HepG2 (cell line): ENCODE results near the gene NAA25. TPM values are rescaled to one million over a fixed set of nuclear protein-coding genes. Genes with fewer than 3 reads are reported as not detected.

Experiments used
- DMAP1 ChIP-seq: IDR thresholded peaks from 2 replicates; pipeline ENCODE4 v1.6.1; 2016
- FOXK2 ChIP-seq: fragments of 450-650 bp; IDR thresholded peaks from 2 replicates; pipeline ENCODE4 v1.6.1; 2016
- HNRNPK ChIP-seq: fragments of 200-400 bp; formaldehyde crosslinking; IDR thresholded peaks from 2 replicates; pipeline ENCODE4 v1.6.1; 2018; ENCODE audit warnings: low read length, low read depth, moderate library complexity, mild to moderate bottlenecking; ENCODE audit not compliant: poor library complexity, severe bottlenecking
- RBFOX2 ChIP-seq: fragments of 200-400 bp; formaldehyde crosslinking; IDR thresholded peaks from 2 replicates; pipeline ENCODE4 v1.6.1; 2017; ENCODE audit warnings: low read depth, mild to moderate bottlenecking, low read length
- SAFB2 ChIP-seq: sonication (generic); formaldehyde crosslinking; IDR thresholded peaks from 2 replicates; pipeline ENCODE4 v1.5.1; 2020; ENCODE audit warnings: missing genetic modification reagents, low read depth, mild to moderate bottlenecking, borderline replicate concordance
- STAG1 ChIP-seq: sonication (generic); formaldehyde crosslinking; IDR thresholded peaks from 2 replicates; pipeline ENCODE4 v1.4.0; 2020; ENCODE audit warnings: missing genetic modification reagents
- TCF7 ChIP-seq: sonication (generic); IDR thresholded peaks from 2 replicates; pipeline ENCODE4 v1.6.1; 2016; ENCODE audit warnings: antibody characterized with exemption, low read depth
- XRCC5 ChIP-seq: fragments of 200-400 bp; formaldehyde crosslinking; optimal IDR thresholded peaks from 2 replicates; pipeline ENCODE3; 2017; ENCODE audit warnings: mild to moderate bottlenecking, low read length
- ZMYM4 ChIP-seq: sonication (generic); formaldehyde crosslinking; IDR thresholded peaks from 2 replicates; pipeline ENCODE4 v1.8.1; 2023; ENCODE audit warnings: mild to moderate bottlenecking, missing genetic modification reagents
- ZNF329 ChIP-seq: sonication (generic); formaldehyde crosslinking; IDR thresholded peaks from 2 replicates; pipeline ENCODE4 v1.9.0; 2021; ENCODE audit warnings: low read depth, mild to moderate bottlenecking, missing genetic modification reagents
- ZNF34 ChIP-seq: sonication (generic); formaldehyde crosslinking; IDR thresholded peaks from 2 replicates; pipeline ENCODE4 v1.4.0; 2020; ENCODE audit warnings: mild to moderate bottlenecking, missing genetic modification reagents, borderline replicate concordance
- ZNF558 ChIP-seq: sonication (generic); formaldehyde crosslinking; IDR thresholded peaks from 2 replicates; pipeline ENCODE4 v1.9.0; 2022; ENCODE audit warnings: mild to moderate bottlenecking, missing genetic modification reagents, borderline replicate concordance
- ZNF841 ChIP-seq: sonication (generic); formaldehyde crosslinking; IDR thresholded peaks from 2 replicates; pipeline ENCODE4 v1.8.1; 2023; ENCODE audit warnings: missing genetic modification reagents, borderline replicate concordance
- ZNF879 ChIP-seq: sonication (generic); formaldehyde crosslinking; IDR thresholded peaks from 2 replicates; pipeline ENCODE4 v1.8.1; 2023; ENCODE audit warnings: missing genetic modification reagents
- ZSCAN31 ChIP-seq: sonication (generic); formaldehyde crosslinking; IDR thresholded peaks from 2 replicates; pipeline ENCODE4 v1.5.0; 2020; ENCODE audit warnings: low read depth, mild to moderate bottlenecking, missing genetic modification reagents
- polyA plus RNA-seq, 8 experiments: library from polyadenylated mRNA; depleted of rRNA in 3 of 8; stranded (reverse) in 7 of 8; unstranded in 1 of 8; fragments of >200 nt; fragmentation: Illumina TruSeq in 4 of 8; extraction: Trizol in 4 of 8; gene quantifications; 2 replicates each; pipeline versions ENCODE4 v1.2.1 to v1.2.3, GENCODE V29; 2011 to 2016; ENCODE audit warnings: low read depth in 4 of 8, missing spikeins in 1 of 8, mixed read lengths in 1 of 8; ENCODE audit not compliant: insufficient read depth in 1 of 8
- total RNA-seq, 5 experiments: library from RNA; depleted of rRNA; stranded (reverse); fragments of >200 nt; fragmentation: Illumina TruSeq; extraction: Trizol; gene quantifications; 2 replicates each; pipeline ENCODE4 v1.2.3, GENCODE V29; 2016; ENCODE audit warnings: low read depth in 1 of 5
- TF ChIP-seq, protein P1 (sequence below): sonication (generic); formaldehyde crosslinking; IDR thresholded peaks from 2 replicates; pipeline ENCODE4 v1.8.0; 2022; ENCODE audit warnings: missing genetic modification reagents, mild to moderate bottlenecking, inconsistent platforms, borderline replicate concordance
- TF ChIP-seq, protein P2 (sequence below): sonication (generic); formaldehyde crosslinking; conservative IDR thresholded peaks from 2 replicates; pipeline ENCODE4 v1.4.0; 2020; ENCODE audit warnings: missing genetic modification reagents
- TF ChIP-seq, protein P3 (sequence below): sonication (generic); formaldehyde crosslinking; IDR thresholded peaks from 2 replicates; pipeline ENCODE4 v1.8.1; 2023; ENCODE audit warnings: mild to moderate bottlenecking, missing genetic modification reagents, borderline replicate concordance
- TF ChIP-seq, protein P4 (sequence below): sonication (generic); formaldehyde crosslinking; IDR thresholded peaks from 2 replicates; pipeline ENCODE4 v1.8.0; 2022; ENCODE audit warnings: mild to moderate bottlenecking, missing genetic modification reagents
- TF ChIP-seq, protein P5 (sequence below): sonication (generic); formaldehyde crosslinking; IDR thresholded peaks from 2 replicates; pipeline ENCODE4 v1.5.0; 2020; ENCODE audit warnings: mild to moderate bottlenecking, missing genetic modification reagents
- TF ChIP-seq, protein P6 (sequence below): sonication (generic); formaldehyde crosslinking; IDR thresholded peaks from 2 replicates; pipeline ENCODE4 v1.9.0; 2022; ENCODE audit warnings: missing genetic modification reagents, mild to moderate bottlenecking, borderline replicate concordance

The NAA25 gene
- total and polyA plus RNA-seq, 2 of the 13 experiments (the other 11 are each of a cell fraction or from before 2014, with no cell fraction given): 11.4 to 32.0 TPM

DNA sequence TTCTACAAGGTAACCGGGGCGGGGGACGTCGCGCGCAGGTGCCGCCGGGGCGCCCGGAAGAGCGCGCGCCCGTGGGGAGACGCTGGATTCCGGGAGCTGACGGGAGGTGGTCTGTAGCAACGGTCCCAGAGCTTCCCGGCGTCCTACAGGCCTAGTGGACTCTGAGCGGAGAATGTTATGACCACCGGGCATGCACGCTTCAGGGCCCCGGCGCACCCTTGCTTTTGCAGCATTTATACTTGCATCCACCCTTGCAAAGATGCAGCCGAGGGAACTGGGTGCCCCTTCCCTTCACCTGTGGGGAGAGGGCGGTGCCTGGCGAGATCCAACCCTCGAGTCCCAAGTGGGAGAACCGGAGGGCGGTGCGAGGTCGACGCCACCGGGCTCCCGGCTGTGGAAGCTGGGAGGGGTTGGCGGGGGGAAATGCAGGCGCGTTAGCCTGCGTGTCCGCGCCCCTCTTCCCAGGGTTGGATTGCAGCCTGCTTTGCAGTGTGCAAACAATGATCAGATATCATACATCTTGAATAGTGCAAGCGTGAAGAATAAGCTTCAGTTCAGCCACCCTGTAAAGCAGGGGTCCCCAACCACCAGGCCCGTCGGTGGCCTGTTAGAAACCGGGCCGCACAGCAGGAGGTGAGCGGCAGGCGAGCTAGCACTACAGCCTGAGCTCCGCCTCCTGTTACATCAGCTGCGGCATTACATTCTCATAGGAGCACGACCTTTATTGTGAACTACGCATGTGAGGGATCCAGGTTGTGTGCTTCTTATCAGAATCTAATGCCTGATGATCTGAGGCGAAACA, 94.8 kb downstream of the NAA25 start (continued):
- TF ChIP-seq HNRNPK: no peak
- TF ChIP-seq ZNF841 (CRISPR knock-in tag): no peak
- TF ChIP-seq FOXK2: no peak
- TF ChIP-seq ZNF34 (CRISPR knock-in tag): 0 out of 2 replicates have a peak, but pooled peaks have one; percentile 46
- TF ChIP-seq XRCC5: peak; percentile 18
- TF ChIP-seq, protein P1, sequence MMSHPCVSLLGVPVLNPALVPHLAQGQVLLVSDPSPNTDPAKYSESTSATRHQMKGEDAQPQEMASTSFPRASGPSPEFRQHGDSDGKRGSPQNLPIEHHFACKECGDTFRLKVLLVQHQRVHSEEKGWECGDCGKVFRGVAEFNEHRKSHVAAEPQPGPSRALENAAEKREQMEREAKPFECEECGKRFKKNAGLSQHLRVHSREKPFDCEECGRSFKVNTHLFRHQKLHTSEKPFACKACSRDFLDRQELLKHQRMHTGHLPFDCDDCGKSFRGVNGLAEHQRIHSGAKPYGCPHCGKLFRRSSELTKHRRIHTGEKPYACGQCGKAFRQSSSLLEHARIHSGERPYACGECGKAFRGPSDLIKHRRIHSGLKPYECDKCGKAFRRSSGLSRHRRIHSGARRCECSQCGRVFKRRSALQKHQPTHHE (CRISPR knock-in tag): no peak
- no peak for TF ChIP-seq ZNF879 (CRISPR knock-in tag)
- peak; percentile 46; the same call in 1 of the 2 replicates for TF ChIP-seq DMAP1 (CRISPR knock-in tag)
- TF ChIP-seq ZMYM4 (CRISPR knock-in tag): peak; percentile 54
- TF ChIP-seq RBFOX2: peak; percentile 30
- peak; percentile 31; the same call in 1 of the 2 replicates for TF ChIP-seq ZNF329 (CRISPR knock-in tag)
- TF ChIP-seq, protein P2, sequence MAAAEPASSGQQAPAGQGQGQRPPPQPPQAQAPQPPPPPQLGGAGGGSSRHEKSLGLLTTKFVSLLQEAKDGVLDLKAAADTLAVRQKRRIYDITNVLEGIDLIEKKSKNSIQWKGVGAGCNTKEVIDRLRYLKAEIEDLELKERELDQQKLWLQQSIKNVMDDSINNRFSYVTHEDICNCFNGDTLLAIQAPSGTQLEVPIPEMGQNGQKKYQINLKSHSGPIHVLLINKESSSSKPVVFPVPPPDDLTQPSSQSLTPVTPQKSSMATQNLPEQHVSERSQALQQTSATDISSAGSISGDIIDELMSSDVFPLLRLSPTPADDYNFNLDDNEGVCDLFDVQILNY (CRISPR knock-in tag): no peak
- TF ChIP-seq, protein P3, sequence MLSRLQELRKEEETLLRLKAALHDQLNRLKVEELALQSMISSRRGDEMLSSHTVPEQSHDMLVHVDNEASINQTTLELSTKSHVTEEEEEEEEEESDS (CRISPR knock-in tag): no peak
- TF ChIP-seq ZNF558: no peak
- TF ChIP-seq, protein P4, sequence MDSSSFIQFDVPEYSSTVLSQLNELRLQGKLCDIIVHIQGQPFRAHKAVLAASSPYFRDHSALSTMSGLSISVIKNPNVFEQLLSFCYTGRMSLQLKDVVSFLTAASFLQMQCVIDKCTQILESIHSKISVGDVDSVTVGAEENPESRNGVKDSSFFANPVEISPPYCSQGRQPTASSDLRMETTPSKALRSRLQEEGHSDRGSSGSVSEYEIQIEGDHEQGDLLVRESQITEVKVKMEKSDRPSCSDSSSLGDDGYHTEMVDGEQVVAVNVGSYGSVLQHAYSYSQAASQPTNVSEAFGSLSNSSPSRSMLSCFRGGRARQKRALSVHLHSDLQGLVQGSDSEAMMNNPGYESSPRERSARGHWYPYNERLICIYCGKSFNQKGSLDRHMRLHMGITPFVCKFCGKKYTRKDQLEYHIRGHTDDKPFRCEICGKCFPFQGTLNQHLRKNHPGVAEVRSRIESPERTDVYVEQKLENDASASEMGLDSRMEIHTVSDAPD (CRISPR knock-in tag): no peak; the same call in 1 of the 2 replicates
- TF ChIP-seq, protein P5, sequence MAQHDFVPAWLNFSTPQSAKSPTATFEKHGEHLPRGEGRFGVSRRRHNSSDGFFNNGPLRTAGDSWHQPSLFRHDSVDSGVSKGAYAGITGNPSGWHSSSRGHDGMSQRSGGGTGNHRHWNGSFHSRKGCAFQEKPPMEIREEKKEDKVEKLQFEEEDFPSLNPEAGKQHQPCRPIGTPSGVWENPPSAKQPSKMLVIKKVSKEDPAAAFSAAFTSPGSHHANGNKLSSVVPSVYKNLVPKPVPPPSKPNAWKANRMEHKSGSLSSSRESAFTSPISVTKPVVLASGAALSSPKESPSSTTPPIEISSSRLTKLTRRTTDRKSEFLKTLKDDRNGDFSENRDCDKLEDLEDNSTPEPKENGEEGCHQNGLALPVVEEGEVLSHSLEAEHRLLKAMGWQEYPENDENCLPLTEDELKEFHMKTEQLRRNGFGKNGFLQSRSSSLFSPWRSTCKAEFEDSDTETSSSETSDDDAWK (CRISPR knock-in tag): no peak
- TF ChIP-seq ZSCAN31 (CRISPR knock-in tag): peak; percentile 58; the same call in 1 of the 2 replicates
- TF ChIP-seq, protein P6, sequence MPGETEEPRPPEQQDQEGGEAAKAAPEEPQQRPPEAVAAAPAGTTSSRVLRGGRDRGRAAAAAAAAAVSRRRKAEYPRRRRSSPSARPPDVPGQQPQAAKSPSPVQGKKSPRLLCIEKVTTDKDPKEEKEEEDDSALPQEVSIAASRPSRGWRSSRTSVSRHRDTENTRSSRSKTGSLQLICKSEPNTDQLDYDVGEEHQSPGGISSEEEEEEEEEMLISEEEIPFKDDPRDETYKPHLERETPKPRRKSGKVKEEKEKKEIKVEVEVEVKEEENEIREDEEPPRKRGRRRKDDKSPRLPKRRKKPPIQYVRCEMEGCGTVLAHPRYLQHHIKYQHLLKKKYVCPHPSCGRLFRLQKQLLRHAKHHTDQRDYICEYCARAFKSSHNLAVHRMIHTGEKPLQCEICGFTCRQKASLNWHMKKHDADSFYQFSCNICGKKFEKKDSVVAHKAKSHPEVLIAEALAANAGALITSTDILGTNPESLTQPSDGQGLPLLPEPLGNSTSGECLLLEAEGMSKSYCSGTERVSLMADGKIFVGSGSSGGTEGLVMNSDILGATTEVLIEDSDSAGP: no peak; the same call in none of the 2 replicates
- TF ChIP-seq TCF7: no peak
- TF ChIP-seq SAFB2 (CRISPR knock-in tag): peak; percentile 24; the same call in 1 of the 2 replicates
- TF ChIP-seq STAG1: no peak
